Loucy (cell line): ENCODE results near the gene RNF182.
A peak's percentile ranks its signal among the peaks of the same experiment; 100 is the strongest.

ENCODE experiments used
- H2AFZ ChIP-seq: fragments of 200-600 bp; sonication (generic); 2 replicates; pipeline ENCODE4 v1.6.0; 2016; ENCODE audit warnings: antibody characterized with exemption, mild to moderate bottlenecking, low read length, moderate library complexity
- H3F3A ChIP-seq: fragments of 200-600 bp; 2 replicates; pipeline ENCODE4 v1.6.0; 2016; ENCODE audit warnings: antibody characterized with exemption, low read depth, mild to moderate bottlenecking
- H3K27me3 ChIP-seq: fragments of 200-600 bp; sonication (generic); 2 replicates; pipeline ENCODE4 v1.6.1; 2014; ENCODE audit warnings: low read length, mild to moderate bottlenecking; ENCODE audit not compliant: insufficient read depth, poor library complexity, severe bottlenecking
- H3K36me3 ChIP-seq: fragments of 200-600 bp; sonication (generic); 2 replicates; pipeline ENCODE4 v1.6.1; 2016; ENCODE audit warnings: low read length; ENCODE audit not compliant: insufficient read depth
- H3K4me1 ChIP-seq: fragments of 200-600 bp; sonication (generic); 2 replicates; pipeline ENCODE4 v1.5.1; 2014; ENCODE audit warnings: low read length, mild to moderate bottlenecking; ENCODE audit not compliant: insufficient read depth, poor library complexity, severe bottlenecking
- H3K4me2 ChIP-seq: fragments of 200-600 bp; sonication (generic); 2 replicates; pipeline ENCODE4 v1.6.0; 2014; ENCODE audit warnings: antibody characterized with exemption, low read length, low read depth, mild to moderate bottlenecking; ENCODE audit not compliant: poor library complexity, severe bottlenecking
- H3K4me3 ChIP-seq: fragments of 200-600 bp; sonication (generic); 2 replicates; pipeline ENCODE4 v1.5.1; 2014; ENCODE audit warnings: low read length, mild to moderate bottlenecking, mixed read lengths; ENCODE audit not compliant: poor library complexity, severe bottlenecking
- H3K79me2 ChIP-seq: fragments of 200-600 bp; sonication (generic); 2 replicates; pipeline ENCODE4 v1.6.1; 2014; ENCODE audit warnings: low read length; ENCODE audit not compliant: insufficient read depth
- H3K9ac ChIP-seq: fragments of 200-600 bp; sonication (generic); 2 replicates; pipeline ENCODE4 v1.6.0; 2014; ENCODE audit warnings: mild to moderate bottlenecking, low read depth, low read length, moderate library complexity; ENCODE audit not compliant: poor library complexity, severe bottlenecking
- H3K9me2 ChIP-seq: fragments of 200-600 bp; sonication (generic); replicated peaks from 2 replicates; pipeline ENCODE4 v1.6.1; 2016; ENCODE audit warnings: low read depth, low read length, mixed read lengths
- H3K9me3 ChIP-seq: fragments of 200-600 bp; sonication (generic); 2 replicates; pipeline ENCODE4 v1.6.1; 2014; ENCODE audit warnings: mild to moderate bottlenecking, antibody characterized with exemption, low read length, low read depth; ENCODE audit not compliant: insufficient read depth
- H4K20me1 ChIP-seq: fragments of 200-600 bp; sonication (generic); 2 replicates; pipeline ENCODE4 v1.6.0; 2014; ENCODE audit warnings: antibody characterized with exemption, low read length, mild to moderate bottlenecking; ENCODE audit not compliant: insufficient read depth, poor library complexity, severe bottlenecking
- CTCF ChIP-seq: fragments of 200-600 bp; sonication (generic); conservative IDR thresholded peaks from 2 replicates; pipeline ENCODE4 v1.5.1; 2014; ENCODE audit warnings: mild to moderate bottlenecking, antibody characterized with exemption, low read length
- EZH2phosphoT487 ChIP-seq: fragments of 200-600 bp; IDR thresholded peaks from 2 replicates; pipeline ENCODE4 v1.6.1; 2018; ENCODE audit warnings: antibody characterized with exemption, mild to moderate bottlenecking, moderate library complexity, borderline replicate concordance

Gene RNF182

DNA sequence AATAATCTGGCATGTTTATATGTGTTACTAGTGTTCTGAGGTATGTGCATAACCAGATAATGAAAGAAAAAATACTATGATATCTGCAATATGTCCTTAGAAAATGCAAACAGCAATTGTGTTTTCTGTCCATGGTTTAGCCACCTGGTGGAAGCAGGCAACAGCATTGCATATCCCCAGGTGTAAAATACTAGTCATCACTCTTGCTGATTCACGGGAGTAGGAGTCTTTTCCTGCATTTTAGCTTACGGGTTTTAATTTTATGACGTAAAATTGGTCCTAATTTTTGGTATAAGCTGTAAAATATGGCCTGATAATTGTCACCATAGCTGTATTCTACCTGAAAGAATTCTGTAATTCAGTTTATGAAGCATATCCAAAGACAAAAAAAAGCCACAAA lies 2.5 kb downstream of the RNF182 start:
- H3K4me2 ChIP-seq, result no peak overlapping the region
- no peak overlapping the region for H3K4me3 ChIP-seq
- H3K9me2 ChIP-seq, result no peaks in the 10 kb centered on the region
- no peak for TF ChIP-seq EZH2phosphoT487
- peak; percentile 19; the same call in 1 of the 2 replicates for TF ChIP-seq CTCF
- H3K27me3 ChIP-seq, result peaks cover 26% of the 10 kb centered on the region
- H3K4me1 ChIP-seq, result no peaks in the 10 kb centered on the region
- no peak overlapping the region for H2AFZ ChIP-seq
- H4K20me1 ChIP-seq, result no peaks in the 10 kb centered on the region
- H3K79me2 ChIP-seq, result no peaks in the 10 kb centered on the region
- no peaks in the 10 kb centered on the region for H3K9me3 ChIP-seq
- no peaks in the 10 kb centered on the region for H3F3A ChIP-seq
- no peaks in the 10 kb centered on the region for H3K36me3 ChIP-seq
- no peak overlapping the region for H3K9ac ChIP-seq

- H3K9me2 ChIP-seq, result no peaks in the 10 kb centered on the region
- H3K79me2 ChIP-seq, result no peaks in the 10 kb centered on the region
- H3K4me2 ChIP-seq, result no peak overlapping the region
- peaks cover 19% of the 10 kb centered on the region for H3K27me3 ChIP-seq
- H3K36me3 ChIP-seq, result no peaks in the 10 kb centered on the region
- no peak overlapping the region for H3K9ac ChIP-seq
- H3K4me3 ChIP-seq, result no peak overlapping the region
- TF ChIP-seq EZH2phosphoT487 (no peak), CTCF (no peak)
- no peak overlapping the region for H2AFZ ChIP-seq
- no peaks in the 10 kb centered on the region for H3K4me1 ChIP-seq
- H3K9me3 ChIP-seq, result no peaks in the 10 kb centered on the region
- no peaks in the 10 kb centered on the region for H4K20me1 ChIP-seq
- H3F3A ChIP-seq, result no peaks in the 10 kb centered on the region
These were observed 4.4 kb downstream of the RNF182 start for GRCh38 chr6:13929196-13929595.

DNA sequence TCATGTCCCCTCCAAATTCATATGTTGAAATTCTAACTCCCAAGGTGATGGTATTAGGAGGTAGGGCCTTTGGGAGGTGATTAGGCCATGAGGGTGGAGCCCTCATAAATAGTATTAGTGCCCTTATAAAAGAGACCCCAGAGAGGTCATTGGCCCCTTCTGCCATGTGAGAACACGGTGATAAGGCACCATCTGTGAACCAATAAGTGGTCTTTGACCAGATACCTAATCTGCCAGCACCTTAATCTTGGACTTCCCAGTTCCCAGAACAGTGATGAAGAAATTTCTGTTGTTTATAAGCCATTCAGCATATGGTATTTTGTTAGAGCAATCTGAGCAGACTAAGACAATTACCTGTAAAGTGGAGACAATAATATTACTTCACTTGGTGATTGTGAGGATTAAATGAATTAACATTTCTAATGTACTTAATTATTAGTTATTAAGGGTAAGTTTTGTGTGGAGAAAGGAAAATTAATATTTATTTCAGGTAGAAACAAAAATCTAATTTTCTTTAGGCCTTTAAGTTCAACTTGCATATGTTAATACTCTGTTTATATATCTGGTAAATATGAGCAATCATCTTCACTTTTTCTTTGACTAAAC lies 7.1 kb downstream of the RNF182 start:
- TF ChIP-seq EZH2phosphoT487, result no peak
- TF ChIP-seq CTCF, result no peak
- H4K20me1 ChIP-seq, result no peaks in the 10 kb centered on the region
- no peaks in the 10 kb centered on the region for H3K9me3 ChIP-seq
- H3K79me2 ChIP-seq, result no peaks in the 10 kb centered on the region
- H3K4me1 ChIP-seq, result no peaks in the 10 kb centered on the region
- no peak overlapping the region for H3K9ac ChIP-seq
- no peaks in the 10 kb centered on the region for H3F3A ChIP-seq
- no peak overlapping the region for H3K4me2 ChIP-seq
- H2AFZ ChIP-seq, result no peak overlapping the region
- no peaks in the 10 kb centered on the region for H3K9me2 ChIP-seq
- H3K27me3 ChIP-seq, result no peaks in the 10 kb centered on the region
- H3K4me3 ChIP-seq, result no peak overlapping the region
- H3K36me3 ChIP-seq, result no peaks in the 10 kb centered on the region
